K562 (cell line): ENCODE results near the gene HBQ1. TPM values are rescaled to one million over a fixed set of nuclear protein-coding genes. Genes with fewer than 3 reads are reported as not detected.

ENCODE experiments used
- ADNP ChIP-seq: fragments of 200-800 bp; sonication (Bioruptor generic); IDR thresholded peaks from 2 replicates; pipeline ENCODE4 v1.6.1; 2016; ENCODE audit warnings: missing genetic modification characterization, missing compliant biosample characterization
- ATF4 ChIP-seq: fragments of 450-650 bp; formaldehyde crosslinking; IDR thresholded peaks from 2 replicates; pipeline ENCODE4 v1.4.0; 2022; ENCODE audit warnings: mild to moderate bottlenecking, moderate library complexity
- ATF7 ChIP-seq: fragments of 450-650 bp; IDR thresholded peaks from 2 replicates; pipeline ENCODE4 v1.7.1; 2014; ENCODE audit warnings: mild to moderate bottlenecking, moderate library complexity
- EGR1 ChIP-seq: fragments of 450-650 bp; conservative IDR thresholded peaks from 2 replicates; pipeline ENCODE4 v1.6.1; 2017; ENCODE audit warnings: mild to moderate bottlenecking
- HMBOX1 ChIP-seq: sonication (generic); IDR thresholded peaks from 2 replicates; pipeline ENCODE4 v1.6.1; 2016
- IFI16 ChIP-seq: fragments of 250-450 bp; sonication (Bioruptor Pico); IDR thresholded peaks from 2 replicates; pipeline ENCODE4 v2.1.2; 2022; ENCODE audit warnings: mild to moderate bottlenecking, inconsistent platforms
- L3MBTL2 ChIP-seq: fragments of 450-650 bp; IDR thresholded peaks from 2 replicates; pipeline ENCODE4 v1.6.1; 2016; ENCODE audit warnings: mild to moderate bottlenecking, moderate library complexity
- MXD1 ChIP-seq: fragments of 250-450 bp; sonication (Bioruptor Pico); IDR thresholded peaks from 2 replicates; pipeline ENCODE4 v1.8.0; 2021; ENCODE audit warnings: borderline replicate concordance, mild to moderate bottlenecking, moderate library complexity; ENCODE audit not compliant: poor library complexity, severe bottlenecking
- NBN ChIP-seq: fragments of 450-650 bp; IDR thresholded peaks from 2 replicates; pipeline ENCODE4 v1.6.1; 2016; ENCODE audit warnings: low read depth, mild to moderate bottlenecking
- NRF1 ChIP-seq, 2 experiments: fragments of 450-650 bp; IDR thresholded peaks in 1 of 2; conservative IDR thresholded peaks in 1 of 2; 2 replicates each; pipeline ENCODE4 v1.6.1; 2014; ENCODE audit warnings: mild to moderate bottlenecking in 2 of 2
- PHF8 ChIP-seq: fragments of 200-600 bp; sonication (generic); IDR thresholded peaks from 2 replicates; pipeline ENCODE4 v1.6.1; 2012; ENCODE audit warnings: mixed run types, mild to moderate bottlenecking, inconsistent platforms, low read length, moderate library complexity, borderline replicate concordance
- PHTF2 ChIP-seq: fragments of 250-450 bp; sonication (Bioruptor Pico); IDR thresholded peaks from 2 replicates; pipeline ENCODE4 v1.5.0; 2021; ENCODE audit warnings: mild to moderate bottlenecking
- POLR2A ChIP-seq: fragments of 450-650 bp; conservative IDR thresholded peaks from 2 replicates; pipeline ENCODE4 v1.6.1; 2016
- POLR2B ChIP-seq: fragments of 450-650 bp; IDR thresholded peaks from 2 replicates; pipeline ENCODE4 v1.6.1; 2018; ENCODE audit warnings: low read depth; ENCODE audit not compliant: partially characterized antibody
- POLR2G ChIP-seq: fragments of 200-400 bp; formaldehyde crosslinking; IDR thresholded peaks from 2 replicates; pipeline ENCODE4 v1.6.1; 2017; ENCODE audit warnings: low read depth, mild to moderate bottlenecking, antibody characterized with exemption, low read length, moderate library complexity
- PTBP1 ChIP-seq: fragments of 200-400 bp; formaldehyde crosslinking; IDR thresholded peaks from 2 replicates; pipeline ENCODE4 v1.6.1; 2017; ENCODE audit warnings: low read depth, low read length
- SP2 ChIP-seq: IDR thresholded peaks from 2 replicates; pipeline ENCODE4 v1.6.1; 2011; ENCODE audit warnings: mild to moderate bottlenecking, low read depth, low read length, moderate library complexity; ENCODE audit not compliant: poor library complexity, severe bottlenecking; ENCODE audit errors: extremely low read depth
- SUPT5H ChIP-seq: fragments of 450-650 bp; IDR thresholded peaks from 2 replicates; pipeline ENCODE4 v1.6.1; 2016
- TARDBP ChIP-seq: fragments of 450-650 bp; IDR thresholded peaks from 2 replicates; pipeline ENCODE4 v1.6.1; 2016
- U2AF2 ChIP-seq: fragments of 200-400 bp; formaldehyde crosslinking; optimal IDR thresholded peaks from 2 replicates; pipeline ENCODE3; 2017; ENCODE audit warnings: low read depth, mild to moderate bottlenecking, low read length
- ZBTB9 ChIP-seq: fragments of 450-650 bp; formaldehyde crosslinking; IDR thresholded peaks from 2 replicates; pipeline ENCODE4 v1.4.0; 2020; ENCODE audit warnings: mild to moderate bottlenecking, moderate library complexity
- ZFX ChIP-seq: sonication (generic); formaldehyde crosslinking; IDR thresholded peaks from 2 replicates; pipeline ENCODE4 v1.8.0; 2022; ENCODE audit warnings: mild to moderate bottlenecking, missing genetic modification reagents, moderate library complexity
- ZNF668 ChIP-seq: fragments of 250-450 bp; sonication (Bioruptor Pico); IDR thresholded peaks from 2 replicates; pipeline ENCODE4 v1.8.0; 2022; ENCODE audit warnings: mild to moderate bottlenecking, inconsistent platforms
- polyA plus RNA-seq, 8 experiments: library from polyadenylated mRNA; depleted of rRNA in 4 of 8; stranded (reverse) in 5 of 8; unstranded in 3 of 8; fragments of >200 nt; fragmentation: Nextera tagmentation in 2 of 8; fragmentation: Illumina TruSeq in 1 of 8; extraction: Ambion mirVana in 2 of 8; extraction: Trizol in 1 of 8; gene quantifications; 2 replicates each; pipeline versions ENCODE4 v1.2.1 to v1.2.3, GENCODE V29; 2011 to 2014; ENCODE audit warnings: inconsistent platforms in 1 of 8, missing spikeins in 1 of 8
- total RNA-seq, 7 experiments: library from RNA; depleted of rRNA in 6 of 7; stranded (reverse); fragments of >200 nt in 6 of 7; fragmentation: Illumina TruSeq in 2 of 7; extraction: Trizol in 2 of 7; gene quantifications; 2 replicates each; pipeline versions ENCODE4 v1.2.1 to v1.2.3, GENCODE V29; 2011 to 2021; ENCODE audit warnings: low replicate concordance in 1 of 7
- TF ChIP-seq, protein P1 (sequence below): sonication (generic); formaldehyde crosslinking; IDR thresholded peaks from 2 replicates; pipeline ENCODE4 v1.9.0; 2022; ENCODE audit warnings: mild to moderate bottlenecking, missing genetic modification reagents
- TF ChIP-seq, protein P2 (sequence below): sonication (generic); formaldehyde crosslinking; IDR thresholded peaks from 2 replicates; pipeline ENCODE4 v1.8.0; 2022; ENCODE audit warnings: mild to moderate bottlenecking, missing genetic modification reagents

Gene HBQ1
- total and polyA plus RNA-seq, 9 of the 15 experiments (the other 6 are each of a cell fraction or from before 2014, with no cell fraction given), result 2.3 to 190 (median 19.8) TPM

- 0 out of 2 replicates have a peak, but pooled peaks have one; percentile 10 for TF ChIP-seq ATF4 (CRISPR knock-in tag)
- peak in 1 of 2 experiments; percentile 13; a peak in 1 of 4 replicates for TF ChIP-seq NRF1 (conservative IDR thresholded peaks at IDR 0.05 in 1 of 2, IDR thresholded peaks at IDR 0.05 in 1 of 2)
- TF ChIP-seq SP2, result no peak
- TF ChIP-seq, protein P1, sequence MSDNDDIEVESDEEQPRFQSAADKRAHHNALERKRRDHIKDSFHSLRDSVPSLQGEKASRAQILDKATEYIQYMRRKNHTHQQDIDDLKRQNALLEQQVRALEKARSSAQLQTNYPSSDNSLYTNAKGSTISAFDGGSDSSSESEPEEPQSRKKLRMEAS (CRISPR knock-in tag), result peak; percentile 28; the same call in 1 of the 2 replicates
- peak; percentile 40; the same call in 1 of the 2 replicates for TF ChIP-seq PHF8
- TF ChIP-seq NBN, result 0 out of 2 replicates have a peak, but pooled peaks have one; percentile 38
- TF ChIP-seq ATF7, result 0 out of 2 replicates have a peak, but pooled peaks have one; percentile 22
- peak; percentile 92 for TF ChIP-seq EGR1
- no peak for TF ChIP-seq PHTF2 (CRISPR knock-in tag)
- TF ChIP-seq MXD1, result no peak
- TF ChIP-seq IFI16, result no peak
- TF ChIP-seq TARDBP, result 0 out of 2 replicates have a peak, but pooled peaks have one; percentile 43
- TF ChIP-seq ZNF668 (CRISPR knock-in tag), result no peak
- no peak for TF ChIP-seq ADNP (tag)
- TF ChIP-seq L3MBTL2, result peak; percentile 77
- TF ChIP-seq PTBP1, result no peak
- TF ChIP-seq ZFX, result peak; percentile 68
- peak; percentile 75 for TF ChIP-seq POLR2A
- TF ChIP-seq, protein P2, sequence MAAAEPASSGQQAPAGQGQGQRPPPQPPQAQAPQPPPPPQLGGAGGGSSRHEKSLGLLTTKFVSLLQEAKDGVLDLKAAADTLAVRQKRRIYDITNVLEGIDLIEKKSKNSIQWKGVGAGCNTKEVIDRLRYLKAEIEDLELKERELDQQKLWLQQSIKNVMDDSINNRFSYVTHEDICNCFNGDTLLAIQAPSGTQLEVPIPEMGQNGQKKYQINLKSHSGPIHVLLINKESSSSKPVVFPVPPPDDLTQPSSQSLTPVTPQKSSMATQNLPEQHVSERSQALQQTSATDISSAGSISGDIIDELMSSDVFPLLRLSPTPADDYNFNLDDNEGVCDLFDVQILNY (CRISPR knock-in tag), result no peak
- TF ChIP-seq POLR2B, result peak; percentile 63
- peak; percentile 72 for TF ChIP-seq POLR2G
- peak; percentile 70 for TF ChIP-seq SUPT5H
- TF ChIP-seq ZBTB9 (CRISPR knock-in tag), result peak; percentile 53; the same call in 1 of the 2 replicates
- TF ChIP-seq U2AF2, result no peak
- no peak for TF ChIP-seq HMBOX1
Measured at GRCh38 chr16:154217-155030, 25.8 kb upstream of the HBQ1 start (continued).
